Neuronal stem cell (in vitro differentiated cells): ENCODE results near the gene MORC1.

Experiments
- DNase-seq: peaks from one replicate; pipeline ENCODE4 v3.0.0-alpha.2; 2013; ENCODE audit warnings: low spot score
- H2AFZ ChIP-seq: one replicate; pipeline ENCODE4 v1.6.1; 2013; ENCODE audit warnings: mild to moderate bottlenecking, low read length, inconsistent platforms
- H2AK5ac ChIP-seq: 2 replicates; pipeline ENCODE4 v1.6.1; 2013; ENCODE audit warnings: low read depth, mild to moderate bottlenecking, inconsistent platforms, low read length, moderate library complexity, mixed read lengths
- H2BK120ac ChIP-seq: 2 replicates; pipeline ENCODE4 v1.6.1; 2013; ENCODE audit warnings: low read depth, mild to moderate bottlenecking, inconsistent platforms, low read length, moderate library complexity, mixed read lengths
- H2BK12ac ChIP-seq: one replicate; pipeline ENCODE4 v1.6.1; 2013; ENCODE audit warnings: low read length, inconsistent platforms
- H2BK15ac ChIP-seq: 2 replicates; pipeline ENCODE4 v1.6.1; 2013; ENCODE audit warnings: mild to moderate bottlenecking, low read length, inconsistent platforms, mixed read lengths
- H2BK5ac ChIP-seq: one replicate; pipeline ENCODE4 v1.6.1; 2013; ENCODE audit warnings: inconsistent platforms, mild to moderate bottlenecking, low read length, moderate library complexity
- H3K14ac ChIP-seq: one replicate; pipeline ENCODE4 v1.6.1; 2013; ENCODE audit warnings: low read length, inconsistent platforms
- H3K18ac ChIP-seq: 2 replicates; pipeline ENCODE4 v1.6.1; 2013; ENCODE audit warnings: low read length, inconsistent platforms
- H3K23ac ChIP-seq: 2 replicates; pipeline ENCODE4 v1.6.1; 2013; ENCODE audit warnings: low read depth, mild to moderate bottlenecking, mixed read lengths, low read length, inconsistent platforms; ENCODE audit not compliant: poor library complexity
- H3K27ac ChIP-seq: replicated peaks from 3 replicates; pipeline ENCODE4 v1.5.1; 2013; ENCODE audit warnings: low read length, inconsistent platforms
- H3K27me3 ChIP-seq, 3 experiments: 2 replicates each; pipeline ENCODE4 v1.6.1; 2013; ENCODE audit warnings: low read length in 3 of 3, mild to moderate bottlenecking in 2 of 3, inconsistent platforms in 1 of 3, low read depth in 1 of 3, mixed read lengths in 1 of 3, moderate library complexity in 1 of 3; ENCODE audit not compliant: control insufficient read depth in 3 of 3, insufficient read depth in 3 of 3
- H3K36me3 ChIP-seq, 2 donors: replicated peaks in 1 of 2; 2 replicates each; pipeline ENCODE4 v1.6.1; 2013; ENCODE audit warnings: low read length in 2 of 2; ENCODE audit not compliant: control insufficient read depth in 2 of 2, insufficient read depth in 2 of 2
- H3K4ac ChIP-seq: 2 replicates; pipeline ENCODE4 v1.6.1; 2013; ENCODE audit warnings: inconsistent platforms, mild to moderate bottlenecking, low read length, moderate library complexity
- H3K4me1 ChIP-seq, 2 donors: 1 replicate in 1 of 2; 2 replicates in 1 of 2; pipeline ENCODE4 v1.6.1; 2013; ENCODE audit warnings: low read length in 2 of 2, low read depth in 1 of 2; ENCODE audit not compliant: control insufficient read depth in 2 of 2, insufficient read depth in 1 of 2
- H3K4me2 ChIP-seq: one replicate; pipeline ENCODE4 v1.6.1; 2013; ENCODE audit warnings: mild to moderate bottlenecking, low read length, inconsistent platforms; ENCODE audit not compliant: insufficient read depth, poor library complexity, severe bottlenecking
- H3K4me3 ChIP-seq, 2 donors: 2 replicates each; pipeline ENCODE4 v1.5.1; 2013; ENCODE audit warnings: low read length in 2 of 2, mild to moderate bottlenecking in 2 of 2, inconsistent platforms in 1 of 2, moderate library complexity in 1 of 2
- H3K79me1 ChIP-seq: one replicate; pipeline ENCODE4 v1.6.1; 2013; ENCODE audit warnings: low read depth, mild to moderate bottlenecking, inconsistent platforms, low read length, moderate library complexity
- H3K9ac ChIP-seq: one replicate; pipeline ENCODE4 v1.6.1; 2013; ENCODE audit warnings: mild to moderate bottlenecking, low read depth, low read length, inconsistent platforms; ENCODE audit not compliant: poor library complexity
- H3K9me3 ChIP-seq, 2 donors: replicated peaks in 1 of 2; 2 replicates each; pipeline versions ENCODE3 to v1.6.1; 2013; ENCODE audit warnings: low read length in 2 of 2, mild to moderate bottlenecking in 2 of 2, inconsistent platforms in 1 of 2, low read depth in 1 of 2, mixed read lengths in 1 of 2, moderate library complexity in 1 of 2; ENCODE audit not compliant: control insufficient read depth in 2 of 2, insufficient read depth in 1 of 2
- H4K8ac ChIP-seq: one replicate; pipeline ENCODE4 v1.6.1; 2013; ENCODE audit warnings: low read depth, mild to moderate bottlenecking, inconsistent platforms, low read length, moderate library complexity
- H4K91ac ChIP-seq: one replicate; pipeline ENCODE4 v1.6.1; 2013; ENCODE audit warnings: low read length, low read depth, mild to moderate bottlenecking, inconsistent platforms; ENCODE audit not compliant: poor library complexity
- WGBS, 2 donors: extraction: QIAGEN DNeasy Blood & Tissue Kit; methylation state at CpG; one replicate each; pipeline ENCODE4 v1.1.7; 2013; ENCODE audit warnings: missing lambda C conversion rate in 2 of 2, mixed read lengths in 1 of 2; ENCODE audit not compliant: insufficient read length in 2 of 2, insufficient replicate concordance in 1 of 2; ENCODE audit errors: extremely low coverage in 2 of 2; 5-methylcytosine and 5-hydroxymethylcytosine counted together

The MORC1 gene

DNA sequence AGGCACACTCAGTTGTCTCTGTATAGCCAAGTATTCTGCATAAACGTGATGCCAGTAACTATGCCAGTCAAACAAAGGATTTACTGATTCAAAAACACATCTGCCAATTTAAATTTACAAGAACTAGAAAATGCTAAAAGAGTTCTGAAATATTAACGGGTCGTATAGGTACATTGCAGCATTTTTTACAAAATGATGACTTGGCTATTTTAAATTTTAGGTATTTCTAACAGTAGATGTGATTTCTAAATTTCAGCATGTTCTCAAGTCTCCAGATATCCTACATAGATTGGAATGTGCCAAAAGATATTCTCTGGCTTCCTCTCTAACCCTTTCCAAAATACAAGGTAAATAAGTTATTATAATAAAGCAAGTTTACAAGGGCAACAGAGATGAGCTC is 60.3 kb downstream of the MORC1 start:
- Histone ChIP-seq H3K9ac (no peak overlapping the region), H3K18ac (no peak overlapping the region), H2AFZ (no peak overlapping the region), H3K9me3 (no peaks in the 10 kb centered on the region), H4K8ac (no peak overlapping the region), H2BK15ac (no peak overlapping the region), H3K14ac (no peak overlapping the region), H4K91ac (no peak overlapping the region), H3K23ac (no peak overlapping the region), H3K4me2 (no peak overlapping the region), H2BK5ac (no peak overlapping the region), H3K27ac (no peak overlapping the region), H2AK5ac (no peak overlapping the region), H2BK12ac (no peak overlapping the region), H3K4me1 (no peaks in the 10 kb centered on the region), H3K27me3 (no peaks in the 10 kb centered on the region), H3K4me3 (no peak overlapping the region), H3K36me3 (no peaks in the 10 kb centered on the region), H3K79me1 (no peaks in the 10 kb centered on the region), H3K4ac (no peak overlapping the region), H2BK120ac (no peak overlapping the region)
- DNase-seq = no peak
- WGBS, 2 donors = no CpG with 5 or more reads among the region's 3 CpGs

DNA sequence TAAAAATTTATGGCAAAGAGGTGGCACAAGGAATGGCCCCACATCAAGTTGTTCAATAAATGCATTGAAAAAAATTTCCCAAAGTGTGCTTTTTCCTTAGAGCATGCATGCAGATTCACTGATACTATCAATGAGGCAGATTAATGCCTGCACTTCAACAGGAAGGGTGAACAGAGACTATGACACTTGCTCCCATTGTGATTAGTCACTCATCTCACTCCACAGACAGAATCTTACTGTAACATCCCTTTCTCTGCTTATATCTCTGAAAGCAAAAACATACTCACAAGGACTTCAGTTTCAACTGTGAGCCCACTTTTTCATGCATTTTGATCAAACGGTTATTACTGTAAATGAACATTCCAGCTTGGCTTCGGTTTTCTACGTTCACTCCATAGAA is 60.9 kb downstream of the MORC1 start:
- Histone ChIP-seq H3K4me2 (no peak overlapping the region), H2BK12ac (no peak overlapping the region)

GRCh38 chr3:109050591-109051167 is 67.3 kb downstream of the MORC1 start:
- Histone ChIP-seq H2BK15ac (no peak overlapping the region), H3K36me3 (no peaks in the 10 kb centered on the region), H2AFZ (no peak overlapping the region), H3K79me1 (no peaks in the 10 kb centered on the region), H3K27me3 (no peaks in the 10 kb centered on the region), H3K9ac (no peak overlapping the region), H3K18ac (no peak overlapping the region), H3K4me3 (no peak overlapping the region), H3K23ac (no peak overlapping the region), H4K91ac (no peak overlapping the region), H3K4me2 (no peak overlapping the region), H2BK5ac (no peak overlapping the region), H3K9me3 (no peaks in the 10 kb centered on the region), H4K8ac (no peak overlapping the region), H3K27ac (no peak overlapping the region), H3K4ac (no peak overlapping the region), H2BK12ac (no peak overlapping the region), H2BK120ac (no peak overlapping the region), H3K14ac (no peak overlapping the region), H3K4me1 (no peaks in the 10 kb centered on the region), H2AK5ac (no peak overlapping the region)
- DNase-seq = no peak
- no CpG with 5 or more reads among the region's 3 CpGs for WGBS, 2 donors

More for the DNA sequence above, 60.9 kb downstream of the MORC1 start:
- Histone ChIP-seq H2AK5ac (no peak overlapping the region), H3K27ac (no peak overlapping the region), H3K9ac (no peak overlapping the region), H3K18ac (no peak overlapping the region), H3K4me1 (no peaks in the 10 kb centered on the region), H2BK120ac (no peak overlapping the region), H3K4me3 (no peak overlapping the region), H4K8ac (no peak overlapping the region), H3K4ac (no peak overlapping the region), H3K79me1 (no peaks in the 10 kb centered on the region), H2BK5ac (no peak overlapping the region), H3K23ac (no peak overlapping the region), H3K9me3 (no peaks in the 10 kb centered on the region), H2AFZ (no peak overlapping the region), H3K27me3 (no peaks in the 10 kb centered on the region), H3K14ac (no peak overlapping the region), H2BK15ac (no peak overlapping the region), H3K36me3 (no peaks in the 10 kb centered on the region), H4K91ac (no peak overlapping the region)
- no CpG with 5 or more reads among the region's 3 CpGs for WGBS, 2 donors
- no peak for DNase-seq

DNA sequence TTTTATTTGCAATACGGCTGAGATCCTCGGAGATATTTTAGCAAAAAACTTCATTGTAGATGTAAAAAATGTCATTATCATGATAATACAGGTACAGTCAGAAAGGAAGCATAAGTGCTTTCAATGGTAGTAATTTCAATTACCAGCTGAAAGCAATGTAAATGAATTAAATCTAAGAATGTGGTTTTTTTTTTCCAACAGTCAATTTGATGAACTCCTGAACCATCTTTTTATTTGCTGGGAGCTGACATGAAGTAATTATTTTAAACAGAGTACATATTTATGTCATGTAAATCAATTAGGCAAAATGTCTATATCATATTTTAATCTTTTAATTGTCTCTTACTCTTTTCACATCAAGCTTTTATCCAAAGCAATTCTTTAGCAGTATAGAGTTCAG is 70.6 kb downstream of the MORC1 start:
- Histone ChIP-seq H3K4me2 (no peak overlapping the region), H2AFZ (no peak overlapping the region), H3K4me3 (no peak overlapping the region), H2BK120ac (no peak overlapping the region), H3K36me3 (no peaks in the 10 kb centered on the region), H3K4me1 (no peaks in the 10 kb centered on the region), H3K23ac (no peak overlapping the region), H2BK15ac (no peak overlapping the region), H3K27ac (no peak overlapping the region), H3K79me1 (no peaks in the 10 kb centered on the region), H4K91ac (no peak overlapping the region), H2AK5ac (no peak overlapping the region), H3K9ac (no peak overlapping the region), H3K27me3 (no peaks in the 10 kb centered on the region), H3K4ac (no peak overlapping the region), H2BK12ac (no peak overlapping the region), H4K8ac (no peak overlapping the region), H3K18ac (no peak overlapping the region), H3K14ac (no peak overlapping the region), H3K9me3 (no peaks in the 10 kb centered on the region), H2BK5ac (no peak overlapping the region)
- DNase-seq = no peak
- no CpG with 5 or more reads among the region's 2 CpGs for WGBS, 2 donors
